ENCODE results near the gene MMAB. TPM values are rescaled to one million over a fixed set of nuclear protein-coding genes. Genes with fewer than 3 reads are reported as not detected.

Gene MMAB
- total RNA-seq, 2 donors from 2014 or later, result 31.0 to 51.3 TPM

GRCh38 chr12:109550281-109550680, 23.0 kb downstream of the MMAB start:
- DNase-seq, result no peak
- intact Hi-C loops (cut with DNase I, micrococcal nuclease), result no loop called here
- ATAC-seq, result no peak

GRCh38 chr12:109549613-109550270, 23.6 kb downstream of the MMAB start:
- ATAC-seq, result no peak
- DNase-seq, result no peak

GRCh38 chr12:109548258-109548657, 25.0 kb downstream of the MMAB start:
- intact Hi-C loops (cut with DNase I, micrococcal nuclease), result no loop called here
- DNase-seq (no peak), ATAC-seq (no peak)

More at GRCh38 chr12:109549613-109550270, 23.6 kb downstream of the MMAB start:
- intact Hi-C loops (cut with DNase I, micrococcal nuclease), result no loop called here

- DNase-seq (no peak), ATAC-seq (no peak)
- intact Hi-C loops (cut with DNase I, micrococcal nuclease), result no loop called here
These were observed 26.0 kb downstream of the MMAB start for GRCh38 chr12:109547286-109547685.

- intact Hi-C loops (cut with DNase I, micrococcal nuclease), result no loop called here
- DNase-seq (no peak), ATAC-seq (no peak)
These were observed 27.5 kb downstream of the MMAB start for GRCh38 chr12:109545826-109546225.

GRCh38 chr12:109544955-109545531, 28.3 kb downstream of the MMAB start:
- ATAC-seq (peak; percentile 58), DNase-seq (peak in 1 of 2 donors; percentile 21)
- intact Hi-C loops (cut with DNase I, micrococcal nuclease), result no loop called here

GRCh38 chr12:109542876-109543275, 30.4 kb downstream of the MMAB start:
- intact Hi-C loops (cut with DNase I, micrococcal nuclease), result no loop called here
- ATAC-seq, result no peak
- no peak for DNase-seq

- ATAC-seq (no peak), DNase-seq (no peak)
- intact Hi-C loops (cut with DNase I, micrococcal nuclease), result no loop called here
These were observed 31.3 kb downstream of the MMAB start for GRCh38 chr12:109542014-109542413.

- ATAC-seq (no peak), DNase-seq (no peak)
- intact Hi-C loops (cut with DNase I, micrococcal nuclease), result no loop called here
These were observed 31.9 kb downstream of the MMAB start for GRCh38 chr12:109541413-109541726.

- ATAC-seq, result no peak
- intact Hi-C loops (cut with DNase I, micrococcal nuclease), result no loop called here
- DNase-seq, result no peak
These were observed 32.5 kb downstream of the MMAB start for GRCh38 chr12:109540526-109541412.

GRCh38 chr12:109539508-109539907, 33.8 kb downstream of the MMAB start:
- intact Hi-C loops (cut with DNase I, micrococcal nuclease), result no loop called here
- ATAC-seq, result no peak
- no peak for DNase-seq

- DNase-seq, result no peak
- intact Hi-C loops (cut with DNase I, micrococcal nuclease), result no loop called here
- ATAC-seq, result no peak
These were observed 35.0 kb downstream of the MMAB start for GRCh38 chr12:109538191-109538863.

- DNase-seq (no peak), ATAC-seq (no peak)
- intact Hi-C loops (cut with DNase I, micrococcal nuclease), result no loop called here
These were observed 36.2 kb downstream of the MMAB start for GRCh38 chr12:109537136-109537535.

- DNase-seq, result no peak
- intact Hi-C loops (cut with DNase I, micrococcal nuclease), result no loop called here
- ATAC-seq, result no peak
These were observed 37.4 kb downstream of the MMAB start for GRCh38 chr12:109535863-109536250.

- intact Hi-C loops (cut with DNase I, micrococcal nuclease), result no loop called here
- ATAC-seq, result peak; percentile 34
- DNase-seq, result no peak
These were observed 38.0 kb downstream of the MMAB start for GRCh38 chr12:109535231-109535862.

GRCh38 chr12:109534456-109534855, 38.8 kb downstream of the MMAB start:
- no peak for DNase-seq
- no peak for ATAC-seq
- intact Hi-C loops (cut with DNase I, micrococcal nuclease), result no loop called here

GRCh38 chr12:109533487-109533740, 39.9 kb downstream of the MMAB start:
- DNase-seq (no peak), ATAC-seq (no peak)
- intact Hi-C loops (cut with DNase I, micrococcal nuclease), result no loop called here

GRCh38 chr12:109532721-109533486, 40.4 kb downstream of the MMAB start:
- DNase-seq, result no peak
- ATAC-seq, result no peak
- intact Hi-C loops (cut with DNase I, micrococcal nuclease), result no loop called here

GRCh38 chr12:109531411-109531810, 41.9 kb downstream of the MMAB start:
- DNase-seq (no peak), ATAC-seq (no peak)
- intact Hi-C loops (cut with DNase I, micrococcal nuclease), result no loop called here

Data from left colon (tissue), 2 donors.